A673 (cell line): ENCODE results near the gene LCN15. TPM values are rescaled to one million over a fixed set of nuclear protein-coding genes. Genes with fewer than 3 reads are reported as not detected.
A peak's percentile ranks its signal among the peaks of the same experiment; 100 is the strongest.

ENCODE experiments used
- BruUV-seq: library from RNA; stranded (reverse); fragments of 400-500 nt; replicated peaks from 2 replicates; lab custom pipeline; 2021; lab: Mats Ljungman, UMichigan
- CTCF ChIA-PET: fragments of 300-600 bp; sonication (Branson Sonifier 250); formaldehyde crosslinking; loops from one replicate; lab custom pipeline; 2022; ENCODE audit warnings: antibody characterized with exemption; lab: Charles Lee
- POLR2A ChIA-PET: fragments of 300-600 bp; sonication (Branson Sonifier 250); formaldehyde crosslinking; loops from one replicate; lab custom pipeline; 2022; ENCODE audit warnings: antibody characterized with exemption; ENCODE audit not compliant: low non-redundant PET; lab: Charles Lee
- DNase-seq: peaks from one replicate; pipeline ENCODE4 v3.0.0-alpha.2; 2015; ENCODE audit warnings: low spot score
- H3K27ac ChIP-seq: fragments of 200-600 bp; sonication (generic); 2 replicates; pipeline ENCODE4 v1.5.1; 2016; ENCODE audit warnings: mixed run types, low read depth, mild to moderate bottlenecking, mixed read lengths, antibody characterized with exemption, low read length; ENCODE audit not compliant: poor library complexity, severe bottlenecking
- H3K27me3 ChIP-seq: fragments of 200-600 bp; sonication (generic); replicated peaks from 2 replicates; pipeline ENCODE4 v1.6.1; 2017; ENCODE audit warnings: mixed run types, low read depth, mild to moderate bottlenecking, mixed read lengths, antibody characterized with exemption, low read length; ENCODE audit not compliant: insufficient read depth, poor library complexity
- H3K36me3 ChIP-seq: fragments of 200-600 bp; sonication (generic); 2 replicates; pipeline ENCODE4 v1.6.1; 2016; ENCODE audit warnings: mixed run types, mild to moderate bottlenecking, mixed read lengths, antibody characterized with exemption, low read length; ENCODE audit not compliant: insufficient read depth, poor library complexity, severe bottlenecking
- H3K4me1 ChIP-seq: fragments of 200-600 bp; sonication (generic); 2 replicates; pipeline ENCODE4 v1.6.1; 2017; ENCODE audit warnings: mixed run types, mild to moderate bottlenecking, mixed read lengths, antibody characterized with exemption, low read length; ENCODE audit not compliant: insufficient read depth, poor library complexity, severe bottlenecking
- H3K4me3 ChIP-seq: fragments of 200-600 bp; sonication (generic); 2 replicates; pipeline ENCODE4 v1.5.1; 2016; ENCODE audit warnings: low read depth, mixed run types, mild to moderate bottlenecking, mixed read lengths, low read length; ENCODE audit not compliant: poor library complexity, severe bottlenecking
- H3K9me3 ChIP-seq: fragments of 200-600 bp; sonication (generic); 2 replicates; pipeline ENCODE4 v1.6.1; 2016; ENCODE audit warnings: mixed run types, low read depth, mild to moderate bottlenecking, mixed read lengths, antibody characterized with exemption, low read length; ENCODE audit not compliant: poor library complexity, severe bottlenecking
- CTCF ChIP-seq: fragments of 300-800, 200-600 bp; sonication (generic); conservative IDR thresholded peaks from 2 replicates; pipeline ENCODE4 v1.5.1; 2017; ENCODE audit warnings: low read depth, mild to moderate bottlenecking, antibody characterized with exemption, low read length, moderate library complexity, mixed read lengths
- EZH2 ChIP-seq: fragments of 200-600 bp; sonication (generic); IDR thresholded peaks from 2 replicates; pipeline ENCODE4 v1.6.1; 2017; ENCODE audit warnings: borderline replicate concordance, low read depth, mild to moderate bottlenecking, mixed read lengths, antibody characterized with exemption, low read length; ENCODE audit not compliant: poor library complexity, severe bottlenecking
- intact Hi-C: fragments of 100-400 bp; cut with micrococcal nuclease; formaldehyde crosslinking; loops from one replicate; pipeline ENCODE4 v1.10.0; 2022; ENCODE audit not compliant: unreplicated experiment
- total RNA-seq: library from RNA; stranded (reverse); gene quantifications from 2 replicates; pipeline ENCODE4 v1.2.3, GENCODE V29; 2021

LCN15 gene
- total RNA-seq, 1 experiment from 2014 or later: not detected

- Histone ChIP-seq H3K4me3 (no peak overlapping the region), H3K4me1 (peaks cover 20% of the 10 kb centered on the region), H3K9me3 (no peaks in the 10 kb centered on the region), H3K36me3 (no peaks in the 10 kb centered on the region), H3K27me3 (no peaks in the 10 kb centered on the region), H3K27ac (no peak overlapping the region)
- ChIA-PET CTCF (no interaction called here), POLR2A (no interaction called here)
- intact Hi-C loops: no loop called here
- no peak for DNase-seq
- TF ChIP-seq EZH2 (no peak), CTCF (no peak)
- no TSS peak for BruUV-seq
Measured at GRCh38 chr9:136714893-136715274, 49.4 kb downstream of the LCN15 start.

- no peaks in the 10 kb centered on the region for H3K36me3 ChIP-seq
- BruUV-seq: TSS peak; percentile 30
- no peaks in the 10 kb centered on the region for H3K9me3 ChIP-seq
- H3K4me3 ChIP-seq: peak overlapping the region; percentile 84
- DNase-seq: no peak
- H3K4me1 ChIP-seq: peaks cover 16% of the 10 kb centered on the region
- H3K27me3 ChIP-seq: no peaks in the 10 kb centered on the region
- ChIA-PET CTCF (no interaction called here), POLR2A (no interaction called here)
- intact Hi-C loops: no loop called here
- TF ChIP-seq EZH2 (no peak), CTCF (no peak)
- peak overlapping the region; percentile 2 for H3K27ac ChIP-seq
Measured at GRCh38 chr9:136714096-136714892, 50.0 kb downstream of the LCN15 start.

- H3K27ac ChIP-seq: peak overlapping the region; percentile 55
- intact Hi-C loops: no loop called here
- peaks cover 16% of the 10 kb centered on the region for H3K4me1 ChIP-seq
- ChIA-PET POLR2A (no interaction called here), CTCF (interaction anchor here (1.0 kb wide), 1 partner anchor 42 kb away, joined by 3 read pairs; no protein-coding TSS in a partner anchor)
- peak overlapping the region; percentile 84 for H3K4me3 ChIP-seq
- no peaks in the 10 kb centered on the region for H3K36me3 ChIP-seq
- BruUV-seq: no TSS peak
- peak; percentile 53 for DNase-seq
- H3K27me3 ChIP-seq: no peaks in the 10 kb centered on the region
- TF ChIP-seq CTCF: no peak
- TF ChIP-seq EZH2: no peak
- no peaks in the 10 kb centered on the region for H3K9me3 ChIP-seq
Measured at GRCh38 chr9:136713550-136713949, 50.8 kb downstream of the LCN15 start.
